Small intestine (tissue), 16 donors: Measurements from ENCODE around the gene DCN. TPM values are rescaled to one million over a fixed set of nuclear protein-coding genes. Genes with fewer than 3 reads are reported as not detected.
A peak's percentile ranks its signal among the peaks of the same experiment; 100 is the strongest.

ENCODE experiments used
- DNase-seq, 2 donors: peaks; one replicate each; pipeline versions ENCODE4 v3.0.0 to v3.0.0-alpha.2; 2013
- FAIRE-seq: peaks from 2 replicates; lab custom pipeline; 2012; peaks lifted over from hg19 to GRCh38; lab: Jason Lieb, UNC
- H3K27ac ChIP-seq, 3 donors: one replicate each; pipeline ENCODE4 v1.5.1; 2013; ENCODE audit warnings: low read length in 2 of 3, mild to moderate bottlenecking in 2 of 3, control low read depth in 1 of 3, inconsistent platforms in 1 of 3, low read depth in 1 of 3, moderate library complexity in 1 of 3
- H3K27me3 ChIP-seq, 3 donors: one replicate each; pipeline ENCODE4 v1.6.1; 2013; ENCODE audit warnings: low read length in 3 of 3, inconsistent platforms in 1 of 3; ENCODE audit not compliant: control insufficient read depth in 3 of 3, insufficient read depth in 3 of 3
- H3K36me3 ChIP-seq, 3 donors: one replicate each; pipeline ENCODE4 v1.6.1; 2013; ENCODE audit warnings: low read length in 3 of 3, inconsistent platforms in 1 of 3, low read depth in 1 of 3, mild to moderate bottlenecking in 1 of 3, moderate library complexity in 1 of 3; ENCODE audit not compliant: control insufficient read depth in 3 of 3, insufficient read depth in 2 of 3
- H3K4me1 ChIP-seq, 3 donors: one replicate each; pipeline ENCODE4 v1.6.1; 2013; ENCODE audit warnings: low read length in 2 of 3, inconsistent platforms in 1 of 3, low read depth in 1 of 3, mild to moderate bottlenecking in 1 of 3, moderate library complexity in 1 of 3; ENCODE audit not compliant: control insufficient read depth in 3 of 3, insufficient read depth in 2 of 3
- H3K4me3 ChIP-seq, 3 donors: one replicate each; pipeline ENCODE4 v1.5.1; 2013; ENCODE audit warnings: low read length in 3 of 3, control low read depth in 1 of 3, inconsistent platforms in 1 of 3, low read depth in 1 of 3, mild to moderate bottlenecking in 1 of 3, moderate library complexity in 1 of 3
- H3K9me3 ChIP-seq, 2 donors: one replicate each; pipeline ENCODE4 v1.6.1; 2013; ENCODE audit warnings: low read depth in 1 of 2, low read length in 1 of 2; ENCODE audit not compliant: control insufficient read depth in 2 of 2, insufficient read depth in 1 of 2
- WGBS, 3 donors: extraction: QIAGEN DNeasy Blood & Tissue Kit; methylation state at CpG; one replicate each; pipeline ENCODE4 v1.1.7; 2013; 5-methylcytosine and 5-hydroxymethylcytosine counted together
- long read RNA-seq, 10 donors: transcript quantifications; one replicate each; lab custom pipeline, GENCODE V29; 2026
- polyA plus RNA-seq, 4 donors: library from polyadenylated mRNA; stranded (reverse) in 3 of 4; unstranded in 1 of 4; fragments of 200-250 nt in 3 of 4; fragments of 120-200 nt in 1 of 4; gene quantifications; one replicate each; pipeline versions ENCODE4 v1.2.1 to v1.2.3, GENCODE V29; 2013
- donor health status: healthy with polysubstance abuse.
- donor health status: control.
- donor health status: control.
- donor health status: Bipolar disorder and iron deficiency.
- donor health status: healthy.

The DCN gene
- polyA plus RNA-seq = 100 to 1,000 TPM in 2 of 4 donors, 10 to 100 TPM in 1, 1 to 10 TPM in 1; 8.1 to 390 (median 156) TPM
- long read RNA-seq, donor 1, full-length matches to known transcripts = 141 of 198 reads
- long read RNA-seq, donor 1, partial matches to known transcripts = 57 of 198 reads
- long read RNA-seq, donor 1, other reads (novel, unspliced or antisense) = 0 of 198 reads
- long read RNA-seq, donor 2, full-length matches to known transcripts = 35 of 43 reads
- long read RNA-seq, donor 2, partial matches to known transcripts = 8 of 43 reads
- long read RNA-seq, donor 2, other reads (novel, unspliced or antisense) = 0 of 43 reads
- long read RNA-seq, donor 3, full-length matches to known transcripts = 53 of 101 reads
- long read RNA-seq, donor 3, partial matches to known transcripts = 48 of 101 reads
- long read RNA-seq, donor 3, other reads (novel, unspliced or antisense) = 0 of 101 reads
- long read RNA-seq, donor 4, full-length matches to known transcripts = 8 of 8 reads
- long read RNA-seq, donor 4, partial matches to known transcripts = 0 of 8 reads
- long read RNA-seq, donor 4, other reads (novel, unspliced or antisense) = 0 of 8 reads
- long read RNA-seq, donor 5, full-length matches to known transcripts = 14 of 19 reads
- long read RNA-seq, donor 5, partial matches to known transcripts = 5 of 19 reads
- long read RNA-seq, donor 5, other reads (novel, unspliced or antisense) = 0 of 19 reads
- long read RNA-seq, donor 6, full-length matches to known transcripts = 33 of 39 reads
- long read RNA-seq, donor 6, partial matches to known transcripts = 6 of 39 reads
- long read RNA-seq, donor 6, other reads (novel, unspliced or antisense) = 0 of 39 reads
- long read RNA-seq, donor 7 = 0 reads
- long read RNA-seq, donor 8, full-length matches to known transcripts = 59 of 64 reads
- long read RNA-seq, donor 8, partial matches to known transcripts = 5 of 64 reads
- long read RNA-seq, donor 8, other reads (novel, unspliced or antisense) = 0 of 64 reads
- long read RNA-seq, donor 9, full-length matches to known transcripts = 23 of 23 reads
- long read RNA-seq, donor 9, partial matches to known transcripts = 0 of 23 reads
- long read RNA-seq, donor 9, other reads (novel, unspliced or antisense) = 0 of 23 reads
- long read RNA-seq, donor 10, full-length matches to known transcripts = 386 of 556 reads
- long read RNA-seq, donor 10, partial matches to known transcripts = 164 of 556 reads
- long read RNA-seq, donor 10, other reads (novel, unspliced or antisense) = 6 of 556 reads

GRCh38 chr12:91182636-91183455 lies at the start of gene DCN:
TSS of gene DCN (minus strand) at chr12:91182817. CDS start at chr12:91178552, 4,265 bp downstream.
- no peaks in the 10 kb centered on the region for H3K9me3 ChIP-seq
- peak within 1 kb of the TSS in 2 of 3 donors; percentile 68 to 80 for H3K27ac ChIP-seq
- peak within 1 kb of the TSS in 1 of 3 donors; percentile 27 for H3K4me3 ChIP-seq
- 57 to 83% (median 65%) methylated on average over 4 of the region's 4 CpGs for WGBS, 3 donors
- FAIRE-seq = no peak
- no peaks in the 10 kb centered on the region for H3K27me3 ChIP-seq
- H3K4me1 ChIP-seq = peaks cover 0 to 3% (median 0%) of the 10 kb centered on the region in 3 donors
- DNase-seq = no peak
- H3K36me3 ChIP-seq = peaks cover 0 to 2% (median 0%) of the 10 kb centered on the region in 3 donors

GRCh38 chr12:91230841-91231240 lies 48.2 kb upstream of the DCN start:
- no peaks in the 10 kb centered on the region for H3K4me1 ChIP-seq
- peak; percentile 53 for FAIRE-seq
- DNase-seq = no peak
- no peak overlapping the region for H3K27ac ChIP-seq
- no peaks in the 10 kb centered on the region for H3K36me3 ChIP-seq
- no peaks in the 10 kb centered on the region for H3K9me3 ChIP-seq
- no peak overlapping the region for H3K4me3 ChIP-seq
- H3K27me3 ChIP-seq = no peaks in the 10 kb centered on the region

GRCh38 chr12:91226951-91227350 lies 44.3 kb upstream of the DCN start:
- no peaks in the 10 kb centered on the region for H3K36me3 ChIP-seq
- no peaks in the 10 kb centered on the region for H3K9me3 ChIP-seq
- FAIRE-seq = no peak
- H3K4me1 ChIP-seq = no peaks in the 10 kb centered on the region
- DNase-seq = no peak
- H3K27ac ChIP-seq = no peak overlapping the region
- 73 to 78% (median 74%) methylated on average over 1 of the region's 1 CpG for WGBS, 3 donors
- no peak overlapping the region for H3K4me3 ChIP-seq
- H3K27me3 ChIP-seq = no peaks in the 10 kb centered on the region

GRCh38 chr12:91225316-91225715 lies 42.7 kb upstream of the DCN start:
- WGBS, 3 donors = 64 to 85% (median 78%) methylated on average over 1 of the region's 1 CpG
- FAIRE-seq (no peak), DNase-seq (peak in 1 of 2 donors; percentile 38)
- no peaks in the 10 kb centered on the region for H3K9me3 ChIP-seq
- H3K36me3 ChIP-seq = no peaks in the 10 kb centered on the region
- H3K4me3 ChIP-seq = no peak overlapping the region
- H3K4me1 ChIP-seq = no peaks in the 10 kb centered on the region
- H3K27me3 ChIP-seq = no peaks in the 10 kb centered on the region
- no peak overlapping the region for H3K27ac ChIP-seq

GRCh38 chr12:91224401-91224800 lies 41.8 kb upstream of the DCN start:
- no peak for FAIRE-seq
- DNase-seq = no peak
- no peaks in the 10 kb centered on the region for H3K36me3 ChIP-seq
- H3K4me3 ChIP-seq = no peak overlapping the region
- H3K27ac ChIP-seq = no peak overlapping the region
- no peaks in the 10 kb centered on the region for H3K4me1 ChIP-seq
- no peaks in the 10 kb centered on the region for H3K27me3 ChIP-seq
- 66 to 88% (median 80%) methylated on average over 1 of the region's 1 CpG for WGBS, 3 donors
- no peaks in the 10 kb centered on the region for H3K9me3 ChIP-seq

- H3K4me3 ChIP-seq = no peak overlapping the region
- no peaks in the 10 kb centered on the region for H3K9me3 ChIP-seq
- FAIRE-seq = no peak
- no peaks in the 10 kb centered on the region for H3K27me3 ChIP-seq
- H3K27ac ChIP-seq = peak overlapping the region in 1 of 3 donors; percentile 38
- no peaks in the 10 kb centered on the region for H3K4me1 ChIP-seq
- no peak for DNase-seq
- H3K36me3 ChIP-seq = no peaks in the 10 kb centered on the region
- WGBS, 3 donors = 66 to 84% (median 70%) methylated on average over 3 of the region's 3 CpGs
Measured at GRCh38 chr12:91222746-91223145, 40.1 kb upstream of the DCN start.

- DNase-seq (no peak), FAIRE-seq (no peak)
- no peak overlapping the region for H3K4me3 ChIP-seq
- no peaks in the 10 kb centered on the region for H3K36me3 ChIP-seq
- no peaks in the 10 kb centered on the region for H3K4me1 ChIP-seq
- WGBS, 3 donors = 71 to 87% (median 77%) methylated on average over 1 of the region's 1 CpG
- H3K9me3 ChIP-seq = no peaks in the 10 kb centered on the region
- H3K27me3 ChIP-seq = no peaks in the 10 kb centered on the region
- H3K27ac ChIP-seq = no peak overlapping the region
Measured at GRCh38 chr12:91219919-91220318, 37.3 kb upstream of the DCN start.
